DMS153 (cell line): ENCODE data around the gene MXRA7.

ENCODE experiments used
- DNase-seq: peaks from one replicate; lab custom pipeline; 2025; lab: John Stamatoyannopoulos, UW

Gene MXRA7

GRCh38 chr17:76696763-76697701 is 13.7 kb downstream of the MXRA7 start:
- no peak for DNase-seq

- no peak for DNase-seq
Measured at GRCh38 chr17:76695059-76695831, 15.5 kb downstream of the MXRA7 start.

- DNase-seq, result no peak
Measured at GRCh38 chr17:76691379-76692191, 19.2 kb downstream of the MXRA7 start.

GRCh38 chr17:76690596-76691280 is 20.0 kb downstream of the MXRA7 start:
- no peak for DNase-seq

- no peak for DNase-seq
Measured at GRCh38 chr17:76689859-76690258, 20.9 kb downstream of the MXRA7 start.

- no peak for DNase-seq
Measured at GRCh38 chr17:76688165-76688622, 22.6 kb downstream of the MXRA7 start.

GRCh38 chr17:76687298-76688164 is 23.2 kb downstream of the MXRA7 start:
- DNase-seq, result no peak

GRCh38 chr17:76686538-76687297 is 24.0 kb downstream of the MXRA7 start:
- DNase-seq, result no peak

- DNase-seq, result no peak
Measured at GRCh38 chr17:76685846-76686245, 24.9 kb downstream of the MXRA7 start.

GRCh38 chr17:76685366-76685765 is 25.4 kb downstream of the MXRA7 start:
- no peak for DNase-seq

DNA sequence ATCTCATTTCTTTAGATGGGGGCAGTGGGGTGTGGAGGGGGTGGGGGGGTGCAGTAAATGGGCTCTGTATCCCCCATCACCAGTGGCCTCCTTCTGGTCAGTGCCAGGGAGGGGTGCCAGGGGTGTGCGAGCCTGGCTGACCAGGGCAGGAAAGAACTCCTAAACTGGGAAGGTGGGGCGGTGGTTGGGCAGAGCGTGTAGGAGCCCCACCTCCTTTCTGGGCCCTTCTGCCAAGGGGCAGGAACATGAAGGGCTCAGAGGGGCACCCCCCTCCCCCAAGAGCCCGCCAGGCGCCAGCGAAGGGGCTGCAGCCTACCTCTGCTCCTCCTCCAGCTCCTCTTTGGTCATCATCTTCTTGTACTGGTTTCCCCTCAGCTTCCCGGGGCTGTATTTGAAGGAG is 26.0 kb downstream of the MXRA7 start:
- no peak for DNase-seq

- DNase-seq, result no peak
Measured at GRCh38 chr17:76683921-76684745, 26.6 kb downstream of the MXRA7 start.

GRCh38 chr17:76683011-76683755 is 27.6 kb downstream of the MXRA7 start:
- no peak for DNase-seq

DNA sequence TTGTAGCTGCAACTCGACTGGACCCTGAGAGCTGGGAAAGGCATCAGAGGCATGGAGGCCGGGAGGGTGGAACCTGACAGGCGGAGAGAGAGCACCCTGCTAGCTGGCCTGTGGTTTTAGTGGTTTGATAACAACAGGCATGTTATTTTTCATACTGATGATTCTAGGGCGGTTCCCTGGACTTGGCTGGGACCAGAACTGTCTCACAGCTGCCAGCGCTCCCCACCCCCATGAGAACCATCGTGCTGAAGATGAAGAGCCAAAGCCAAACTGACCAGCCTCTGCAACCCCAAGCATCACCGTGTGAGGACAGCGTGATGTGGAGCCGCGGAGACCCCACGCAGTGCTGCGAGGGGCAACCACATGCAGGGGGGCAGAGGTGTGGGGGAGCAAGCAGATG is 28.5 kb downstream of the MXRA7 start:
- no peak for DNase-seq

GRCh38 chr17:76681222-76682137 is 29.3 kb downstream of the MXRA7 start:
- DNase-seq, result no peak

DNA sequence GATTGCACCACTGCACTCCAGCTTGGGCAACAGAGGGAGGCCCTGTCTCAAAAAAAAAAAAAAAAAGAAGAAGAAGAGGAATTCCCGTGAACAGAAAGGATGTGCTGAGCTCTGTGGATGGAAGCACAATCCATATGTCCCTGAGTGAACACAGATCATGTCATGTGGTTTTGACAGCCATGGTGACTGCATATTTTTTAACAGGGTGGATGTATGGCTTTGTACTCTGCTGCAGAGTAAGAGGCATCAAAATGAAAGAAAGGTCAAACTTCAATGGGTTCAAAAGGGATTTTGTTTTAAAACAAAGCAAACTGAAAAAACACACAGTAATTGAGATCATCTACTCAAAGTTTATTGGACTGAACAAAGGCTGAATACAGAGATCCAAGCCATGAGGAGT is 31.5 kb downstream of the MXRA7 start:
- DNase-seq, result no peak

GRCh38 chr17:76678330-76678729 is 32.4 kb downstream of the MXRA7 start:
- DNase-seq, result no peak
